ENCODE measurements around the gene OXTR. TPM values are rescaled to one million over a fixed set of nuclear protein-coding genes. Genes with fewer than 3 reads are reported as not detected.

OXTR gene
- total RNA-seq, 1 donor from 2014 or later, result 1.2 TPM

GRCh38 chr3:8712045-8712907 lies 57.1 kb downstream of the OXTR start:
- peak; percentile 90 for DNase-seq (ENCODE audit: low read depth)

GRCh38 chr3:8709801-8710507 lies 59.5 kb downstream of the OXTR start:
- no peak for DNase-seq (ENCODE audit: low read depth)

- DNase-seq (ENCODE audit: low read depth), result no peak
Observed at GRCh38 chr3:8709287-8709686, 60.1 kb downstream of the OXTR start.

- DNase-seq (ENCODE audit: low read depth), result no peak
Observed at GRCh38 chr3:8705575-8705974, 63.8 kb downstream of the OXTR start.

- no peak for DNase-seq (ENCODE audit: low read depth)
Observed at GRCh38 chr3:8702560-8702959, 66.9 kb downstream of the OXTR start.

Other genes starting within 250 kb of the OXTR start
- gene SSUH2, start 124.8 kb downstream of the OXTR start, total RNA-seq, result not detected in 2 replicates
- gene CAV3, start 35.8 kb downstream of the OXTR start, total RNA-seq, result not detected in 2 replicates
- gene RAD18, start 193.9 kb upstream of the OXTR start, total RNA-seq, result 10.9 and 14.2 TPM in 2 replicates